Tibial nerve (tissue), 4 donors: ENCODE measurements around the gene STYK1. TPM values are rescaled to one million over a fixed set of nuclear protein-coding genes. Genes with fewer than 3 reads are reported as not detected.
"Not testable (repeated sequence)": the region's sequence is repeated elsewhere in the genome, so short reads cannot be mapped to it uniquely, and the experiment has no call there.

Experiments
- DNase-seq, 2 donors: peaks; one replicate each; pipeline ENCODE4 v3.0.0-alpha.2; 2019; ENCODE audit warnings: low spot score in 2 of 2
- H3K27ac ChIP-seq, 4 donors: fragments of 200-600 bp; sonication (generic) in 3 of 4; one replicate each; pipeline ENCODE4 v1.5.1; 2017 to 2019; ENCODE audit warnings: mild to moderate bottlenecking in 1 of 4
- H3K27me3 ChIP-seq, 2 donors: fragments of 200-600 bp; sonication (generic) in 1 of 2; one replicate each; pipeline versions ENCODE4 v1.5.1 to v1.6.0; 2017 to 2019
- H3K36me3 ChIP-seq, 3 donors: fragments of 200-600 bp; sonication (generic); one replicate each; pipeline ENCODE4 v1.5.1; 2018 to 2019
- H3K4me1 ChIP-seq, 4 donors: fragments of 200-600 bp; sonication (generic) in 3 of 4; one replicate each; pipeline ENCODE4 v1.5.1; 2017 to 2019
- H3K4me3 ChIP-seq, 4 donors: fragments of 200-600 bp; sonication (generic) in 3 of 4; one replicate each; pipeline ENCODE4 v1.5.1; 2017 to 2019; ENCODE audit warnings: mild to moderate bottlenecking in 1 of 4, moderate library complexity in 1 of 4
- H3K9me3 ChIP-seq, 4 donors: fragments of 200-600 bp; sonication (generic) in 3 of 4; one replicate each; pipeline ENCODE4 v1.5.1; 2017 to 2019
- EP300 ChIP-seq, 2 donors: sonication (generic); formaldehyde crosslinking; IDR thresholded peaks; one replicate each; pipeline ENCODE4 v1.6.1; 2017; ENCODE audit warnings: antibody characterized with exemption in 2 of 2, mild to moderate bottlenecking in 1 of 2
- POLR2A ChIP-seq, 2 donors: fragments of 450-650 bp; IDR thresholded peaks; one replicate each; pipeline ENCODE4 v1.6.1; 2017; ENCODE audit warnings: antibody characterized with exemption in 2 of 2, mild to moderate bottlenecking in 2 of 2, moderate library complexity in 2 of 2
- WGBS, 2 donors: methylation state at CpG; one replicate each; pipeline ENCODE4 v1.1.5; 2018; 5-methylcytosine and 5-hydroxymethylcytosine counted together
- total RNA-seq, 4 donors: library from RNA; depleted of rRNA; stranded (reverse); fragments of >200 nt; gene quantifications; one replicate each; pipeline ENCODE4 v1.1.0, GENCODE V29; 2016
- TF ChIP-seq, protein P1 (sequence below), 5 experiments: fragments of 200-600 bp in 3 of 5; fragments of 450-650 bp in 2 of 5; sonication (generic) in 3 of 5; IDR thresholded peaks; one replicate each; pipeline ENCODE4 v1.5.1; 2016 to 2019; ENCODE audit warnings: antibody characterized with exemption in 5 of 5, mild to moderate bottlenecking in 3 of 5, moderate library complexity in 2 of 5

Gene STYK1
- total RNA-seq, 4 donors from 2014 or later, result 0.44 TPM; not detected in 3

DNA sequence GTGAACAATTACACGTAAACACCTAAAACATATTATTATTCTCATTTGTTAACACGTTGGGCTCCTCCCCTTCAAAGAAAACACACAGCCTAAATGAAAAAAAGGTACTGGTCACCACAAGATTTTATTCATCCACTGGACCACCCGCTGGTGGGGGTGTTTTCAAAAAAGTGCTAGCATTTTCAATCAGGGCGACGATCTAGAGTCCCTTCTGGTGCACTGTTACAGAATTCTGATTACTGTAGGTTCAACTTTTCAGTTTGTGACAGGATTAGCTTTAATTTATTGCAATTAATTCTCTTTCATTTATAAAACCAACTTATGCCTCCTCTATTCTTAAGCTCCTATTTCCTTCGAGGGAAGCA lies 60.9 kb downstream of the STYK1 start:
- no peak for DNase-seq
- peaks cover 0 to 19% (median 0%) of the 10 kb centered on the region in 3 donors for H3K36me3 ChIP-seq
- H3K27me3 ChIP-seq, result no peaks in the 10 kb centered on the region
- peak overlapping the region; percentile 60 to 74 (median 68) for H3K4me3 ChIP-seq
- peak overlapping the region; percentile 80 to 92 (median 89) for H3K27ac ChIP-seq
- no peaks in the 10 kb centered on the region for H3K9me3 ChIP-seq
- TF ChIP-seq POLR2A (IDR thresholded peaks at IDR 0.05) (no peak), EP300 (IDR thresholded peaks at IDR 0.05) (no peak)
- TF ChIP-seq, protein P1, sequence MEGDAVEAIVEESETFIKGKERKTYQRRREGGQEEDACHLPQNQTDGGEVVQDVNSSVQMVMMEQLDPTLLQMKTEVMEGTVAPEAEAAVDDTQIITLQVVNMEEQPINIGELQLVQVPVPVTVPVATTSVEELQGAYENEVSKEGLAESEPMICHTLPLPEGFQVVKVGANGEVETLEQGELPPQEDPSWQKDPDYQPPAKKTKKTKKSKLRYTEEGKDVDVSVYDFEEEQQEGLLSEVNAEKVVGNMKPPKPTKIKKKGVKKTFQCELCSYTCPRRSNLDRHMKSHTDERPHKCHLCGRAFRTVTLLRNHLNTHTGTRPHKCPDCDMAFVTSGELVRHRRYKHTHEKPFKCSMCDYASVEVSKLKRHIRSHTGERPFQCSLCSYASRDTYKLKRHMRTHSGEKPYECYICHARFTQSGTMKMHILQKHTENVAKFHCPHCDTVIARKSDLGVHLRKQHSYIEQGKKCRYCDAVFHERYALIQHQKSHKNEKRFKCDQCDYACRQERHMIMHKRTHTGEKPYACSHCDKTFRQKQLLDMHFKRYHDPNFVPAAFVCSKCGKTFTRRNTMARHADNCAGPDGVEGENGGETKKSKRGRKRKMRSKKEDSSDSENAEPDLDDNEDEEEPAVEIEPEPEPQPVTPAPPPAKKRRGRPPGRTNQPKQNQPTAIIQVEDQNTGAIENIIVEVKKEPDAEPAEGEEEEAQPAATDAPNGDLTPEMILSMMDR (IDR thresholded peaks at IDR 0.05), result no peak
- WGBS, 2 donors, result 0 to 1% methylated on average over 6 of the region's 6 CpGs
- H3K4me1 ChIP-seq, result peaks cover 0 to 28% (median 6%) of the 10 kb centered on the region in 4 donors

DNA sequence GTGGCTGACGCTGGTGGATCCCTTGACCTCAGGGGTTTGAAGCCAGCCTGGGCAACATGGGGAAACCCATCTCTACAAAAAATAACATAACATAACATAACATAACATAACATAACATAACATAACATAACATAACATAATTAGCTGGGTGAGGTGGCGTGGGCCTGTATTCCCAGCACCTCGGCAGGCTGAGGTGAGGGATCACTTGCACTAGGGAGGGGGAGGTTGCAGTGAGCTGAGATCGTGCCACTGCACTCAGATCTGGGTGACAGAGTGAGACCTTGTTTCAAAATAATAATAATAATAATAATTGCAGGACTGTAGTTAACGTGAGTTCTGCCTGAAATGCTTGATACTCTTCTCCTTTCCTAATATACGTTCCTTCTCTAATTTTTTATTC lies 61.7 kb downstream of the STYK1 start:
- H3K4me3 ChIP-seq, result peak overlapping the region in 3 of 4 donors; percentile 60 to 74 (median 71)
- WGBS, 2 donors, result 60 to 65% methylated on average over 6 of the region's 6 CpGs
- H3K27me3 ChIP-seq, result no peaks in the 10 kb centered on the region
- H3K9me3 ChIP-seq, result no peaks in the 10 kb centered on the region
- H3K36me3 ChIP-seq, result peaks cover 0 to 28% (median 0%) of the 10 kb centered on the region in 3 donors
- H3K27ac ChIP-seq, result no peak overlapping the region
- no peak for DNase-seq
- peaks cover 0 to 28% (median 6%) of the 10 kb centered on the region in 4 donors for H3K4me1 ChIP-seq
- TF ChIP-seq, protein P1 (IDR thresholded peaks at IDR 0.05), result no peak
- TF ChIP-seq EP300 (IDR thresholded peaks at IDR 0.05), result no peak
- TF ChIP-seq POLR2A (IDR thresholded peaks at IDR 0.05), result no peak

DNA sequence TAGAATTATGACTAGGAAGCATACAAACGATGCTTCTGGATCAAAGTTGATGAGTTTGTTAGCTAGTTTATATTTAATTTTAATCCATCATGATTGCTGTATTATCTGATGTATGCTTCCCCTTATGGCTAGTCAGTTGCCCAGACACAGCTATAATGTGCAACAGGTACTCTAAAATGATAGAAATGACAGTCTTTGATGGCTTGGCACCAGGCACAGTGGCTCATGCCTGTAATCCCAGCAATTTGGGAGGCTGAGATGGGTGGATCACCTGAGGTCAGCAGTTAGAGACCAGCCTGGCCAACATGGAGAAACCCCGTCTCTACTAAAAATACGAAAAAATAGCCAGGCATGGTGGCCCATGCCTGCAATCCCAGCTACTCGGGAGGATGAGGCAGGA lies 62.6 kb downstream of the STYK1 start:
- 84 to 89% methylated on average over 4 of the region's 4 CpGs for WGBS, 2 donors
- Histone ChIP-seq H3K36me3 (peaks cover 0 to 33% (median 0%) of the 10 kb centered on the region in 3 donors), H3K4me1 (peaks cover 0 to 28% (median 6%) of the 10 kb centered on the region in 4 donors)
- not testable (repeated sequence) for H3K4me3 ChIP-seq, DNase-seq, H3K9me3 ChIP-seq, H3K27me3 ChIP-seq, H3K27ac ChIP-seq

DNA sequence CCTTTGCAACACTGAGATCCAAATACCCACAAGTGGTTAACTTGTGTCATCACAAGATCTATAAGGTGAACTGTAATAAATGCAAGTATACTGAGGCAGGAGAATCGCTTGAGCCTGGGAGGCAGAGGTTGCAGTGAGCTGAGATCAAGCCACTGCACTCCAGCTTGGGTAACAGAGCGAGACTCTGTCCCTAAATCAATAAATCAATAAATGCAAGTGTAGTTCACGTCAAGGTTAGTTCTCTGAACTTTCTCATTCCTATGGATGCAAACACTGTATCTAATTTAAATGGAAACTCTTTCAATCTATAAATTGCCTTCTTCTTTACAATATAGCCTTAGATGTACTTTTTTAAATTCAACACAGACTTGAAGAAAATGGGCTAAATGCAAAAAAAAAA lies 63.7 kb downstream of the STYK1 start:
- 87 to 89% methylated on average over 3 of the region's 3 CpGs for WGBS, 2 donors
- H3K36me3 ChIP-seq, result peaks cover 0 to 43% (median 0%) of the 10 kb centered on the region in 3 donors

DNA sequence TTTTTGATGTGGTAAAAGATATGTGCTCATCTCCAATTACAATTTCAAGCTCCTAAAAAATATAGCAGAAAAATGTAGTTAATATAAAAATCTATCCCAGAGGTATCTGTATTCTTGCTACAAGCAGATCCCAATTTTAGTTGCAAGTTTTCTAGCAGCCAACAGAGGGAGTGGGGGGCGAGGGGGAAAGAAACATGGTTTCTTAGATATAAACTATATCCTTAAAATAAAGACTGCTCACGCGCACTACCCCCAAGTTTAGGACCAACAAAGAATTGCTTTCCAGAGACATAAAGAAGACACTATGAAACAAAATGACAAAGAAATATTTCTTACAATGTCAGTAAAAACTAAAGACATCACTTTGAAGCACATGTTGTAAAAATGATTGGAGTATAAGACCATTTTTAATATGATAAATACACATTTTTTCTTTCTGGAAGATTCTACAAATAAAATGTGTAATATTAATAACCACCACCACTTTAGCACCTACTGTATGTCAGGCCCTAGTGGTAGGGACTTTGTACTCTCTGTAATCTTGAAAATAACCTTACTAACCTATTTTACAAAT lies 65.9 kb downstream of the STYK1 start:
- Histone ChIP-seq H3K27ac (no peak overlapping the region), H3K27me3 (no peaks in the 10 kb centered on the region), H3K36me3 (peaks cover 0 to 52% (median 0%) of the 10 kb centered on the region in 3 donors), H3K4me1 (peaks cover 0 to 22% (median 6%) of the 10 kb centered on the region in 4 donors), H3K9me3 (no peaks in the 10 kb centered on the region), H3K4me3 (no peak overlapping the region)
- no peak for DNase-seq
- WGBS, 2 donors, result 79 to 90% methylated on average over 3 of the region's 3 CpGs
- TF ChIP-seq POLR2A (IDR thresholded peaks at IDR 0.05), result no peak
- no peak for TF ChIP-seq EP300 (IDR thresholded peaks at IDR 0.05)
- TF ChIP-seq, protein P1 (IDR thresholded peaks at IDR 0.05), result no peak

More for the DNA sequence above, 63.7 kb downstream of the STYK1 start:
- Histone ChIP-seq H3K27me3 (no peaks in the 10 kb centered on the region), H3K4me1 (peaks cover 0 to 28% (median 6%) of the 10 kb centered on the region in 4 donors), H3K9me3 (no peaks in the 10 kb centered on the region), H3K4me3 (no peak overlapping the region), H3K27ac (no peak overlapping the region)
- TF ChIP-seq POLR2A (IDR thresholded peaks at IDR 0.05) (no peak), EP300 (IDR thresholded peaks at IDR 0.05) (no peak)
- TF ChIP-seq, protein P1 (IDR thresholded peaks at IDR 0.05), result no peak
- DNase-seq, result no peak
